ENCODE results near the gene BCL2A1.
A peak's percentile ranks its signal among the peaks of the same experiment; 100 is the strongest.
"Not testable (repeated sequence)": the region's sequence is repeated elsewhere in the genome, so short reads cannot be mapped to it uniquely, and the experiment has no call there.

The BCL2A1 gene

GRCh38 chr15:79988448-79989117, 17.6 kb upstream of the BCL2A1 start:
- DNase-seq: no peak

- DNase-seq: no peak
Measured at GRCh38 chr15:79987969-79988368, 17.0 kb upstream of the BCL2A1 start.

GRCh38 chr15:79987569-79987955, 16.6 kb upstream of the BCL2A1 start:
- no peak for DNase-seq

GRCh38 chr15:79981831-79982455, 10.9 kb upstream of the BCL2A1 start:
- no peak for DNase-seq

- DNase-seq: peak; percentile 19
Measured at GRCh38 chr15:79978655-79979514, 7.9 kb upstream of the BCL2A1 start.

GRCh38 chr15:79978260-79978654, 7.3 kb upstream of the BCL2A1 start:
- no peak for DNase-seq

GRCh38 chr15:79977431-79978054, 6.5 kb upstream of the BCL2A1 start:
- DNase-seq: peak; percentile 29

GRCh38 chr15:79973456-79974195, 2.6 kb upstream of the BCL2A1 start:
- DNase-seq: no peak

GRCh38 chr15:79972863-79973262, 1.9 kb upstream of the BCL2A1 start:
- no peak for DNase-seq

GRCh38 chr15:79970181-79970580, 815 bp downstream of the BCL2A1 start:
- no peak for DNase-seq

GRCh38 chr15:79969146-79969545, 1.9 kb downstream of the BCL2A1 start:
- DNase-seq: no peak

GRCh38 chr15:79967298-79968182, 3.5 kb downstream of the BCL2A1 start:
- DNase-seq: no peak

GRCh38 chr15:79966634-79967297, 4.2 kb downstream of the BCL2A1 start:
- DNase-seq: no peak

GRCh38 chr15:79965846-79966630, 5.0 kb downstream of the BCL2A1 start:
- no peak for DNase-seq

- DNase-seq: no peak
Measured at GRCh38 chr15:79964232-79964805, 6.7 kb downstream of the BCL2A1 start.

- DNase-seq: not testable (repeated sequence)
Measured at GRCh38 chr15:79962921-79963320, 8.1 kb downstream of the BCL2A1 start.

- DNase-seq: no peak
Measured at GRCh38 chr15:79962178-79962577, 8.8 kb downstream of the BCL2A1 start.

- DNase-seq: no peak
Measured at GRCh38 chr15:79960502-79961212, 10.3 kb downstream of the BCL2A1 start.

GRCh38 chr15:79957741-79958140, 13.3 kb downstream of the BCL2A1 start:
- DNase-seq: no peak

Measured in midbrain (tissue), 1 donor.